HG02588 (cell line): Measurements from ENCODE around the gene PXDC1.
"Not testable (repeated sequence)": the region's sequence is repeated elsewhere in the genome, so short reads cannot be mapped to it uniquely, and the experiment has no call there.

Source experiments
- ATAC-seq: cut with Tn5 transposase; IDR thresholded peaks from one replicate; pipeline ENCODE4 v1.9.1; 2021; ENCODE audit warnings: mild to moderate bottlenecking, moderate library complexity; ENCODE audit not compliant: unreplicated experiment

Gene PXDC1

GRCh38 chr6:3734023-3734422 is 17.5 kb downstream of the PXDC1 start:
- ATAC-seq: no peak

GRCh38 chr6:3733321-3733925 is 18.1 kb downstream of the PXDC1 start:
- ATAC-seq: no peak

DNA sequence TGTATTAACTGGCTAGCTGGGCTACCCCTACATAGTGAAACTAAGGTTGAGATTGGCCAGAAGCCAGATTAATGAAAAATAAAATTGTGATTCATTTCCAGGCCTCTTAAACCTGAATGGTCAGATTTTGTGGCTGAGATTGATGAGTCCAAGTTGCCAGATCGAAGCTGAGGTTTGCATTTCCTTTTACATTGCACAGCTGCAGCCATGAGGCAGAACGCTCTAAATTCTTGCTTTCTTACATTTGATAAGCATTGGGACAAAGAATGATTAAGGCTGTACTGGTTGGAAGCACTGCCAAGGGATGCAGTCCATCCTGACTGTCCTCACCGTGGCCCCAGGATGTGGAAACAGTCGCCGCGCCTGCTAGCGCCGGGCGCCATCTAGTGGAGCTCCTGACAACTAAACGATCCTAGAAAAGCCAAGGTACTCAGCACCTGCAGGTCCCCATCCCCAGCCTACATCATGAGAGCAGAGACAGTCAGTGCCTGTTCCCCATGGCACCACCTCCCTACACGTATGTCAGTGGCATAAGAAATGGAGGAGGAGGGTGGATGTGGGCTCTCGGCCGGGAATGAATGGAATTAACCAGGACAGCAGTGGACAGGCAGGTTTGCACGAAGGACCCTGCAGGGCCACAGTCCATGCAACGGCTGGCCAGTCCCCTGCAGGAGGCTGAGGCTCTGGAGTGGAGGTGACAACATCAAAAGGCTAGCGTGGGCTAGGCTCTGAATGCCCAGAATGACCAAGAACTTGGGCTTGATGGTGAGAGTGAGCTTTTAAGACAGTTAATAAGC is 19.0 kb downstream of the PXDC1 start:
- ATAC-seq: no peak

- no peak for ATAC-seq
Observed at GRCh38 chr6:3731700-3732099, 19.8 kb downstream of the PXDC1 start.

- ATAC-seq: no peak
Observed at GRCh38 chr6:3729603-3730344, 21.7 kb downstream of the PXDC1 start.

DNA sequence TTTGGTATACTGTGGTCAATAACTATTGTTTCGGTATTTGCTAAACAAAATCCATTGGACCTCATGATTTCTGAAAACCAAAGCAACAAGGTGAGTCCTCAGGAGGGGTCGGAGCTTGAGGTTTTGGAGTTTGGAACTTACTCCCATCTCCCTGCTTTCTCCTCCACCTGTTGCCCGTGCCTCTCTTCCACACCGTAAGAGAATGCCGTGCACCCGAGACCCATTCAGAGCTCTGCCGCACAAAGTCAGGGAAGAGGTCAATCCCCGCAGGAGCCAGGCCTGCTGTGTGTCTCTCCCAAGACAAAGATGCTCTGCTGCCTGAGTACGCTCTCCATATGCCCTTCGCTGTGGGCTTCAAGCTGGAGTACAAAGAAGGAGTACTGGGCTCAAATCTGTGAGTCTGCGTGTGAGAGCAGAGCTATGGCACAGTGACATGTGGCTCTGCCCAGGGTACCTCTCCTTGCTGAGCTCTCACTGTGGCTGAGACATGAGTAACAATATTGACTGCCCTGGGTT is 23.9 kb downstream of the PXDC1 start:
- no peak for ATAC-seq

DNA sequence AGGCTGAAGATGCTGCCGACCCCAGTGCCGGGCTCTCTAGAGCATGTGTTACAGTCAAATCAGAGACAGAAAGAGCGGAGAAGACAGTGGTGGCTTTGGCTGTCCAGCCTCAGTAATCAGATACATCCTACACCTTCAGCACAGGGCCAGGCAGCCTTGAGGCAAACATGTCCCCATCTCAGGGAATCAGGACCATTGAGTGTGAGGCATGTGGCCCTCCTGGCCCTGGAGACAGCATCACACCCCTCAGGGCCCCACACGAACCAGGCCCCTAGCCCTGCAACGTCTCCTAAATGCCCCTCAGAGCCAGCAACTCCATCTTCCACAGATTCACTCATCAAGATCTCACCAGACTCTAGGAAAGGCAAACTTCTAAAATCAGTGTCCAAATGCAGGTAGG is 24.5 kb downstream of the PXDC1 start:
- no peak for ATAC-seq

DNA sequence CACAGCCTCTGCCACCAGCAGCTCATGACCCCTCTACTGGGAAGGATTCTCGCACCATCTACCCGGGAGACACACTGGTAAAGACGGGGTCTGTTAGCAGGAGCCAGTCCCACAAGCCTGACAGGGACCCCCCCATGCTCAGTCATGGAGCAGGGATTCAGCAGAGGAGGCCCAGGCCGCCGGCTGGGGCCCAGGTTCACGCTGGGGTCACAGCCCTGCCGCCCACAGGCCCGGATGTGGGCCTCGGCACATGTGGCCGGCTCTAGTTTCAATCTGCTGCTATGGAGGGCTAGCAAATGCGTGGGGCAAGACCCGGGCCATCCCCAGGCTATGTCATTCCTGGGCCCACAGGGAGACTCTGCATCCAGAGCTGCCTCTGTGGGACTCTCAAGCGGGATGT is 25.1 kb downstream of the PXDC1 start:
- no peak for ATAC-seq

DNA sequence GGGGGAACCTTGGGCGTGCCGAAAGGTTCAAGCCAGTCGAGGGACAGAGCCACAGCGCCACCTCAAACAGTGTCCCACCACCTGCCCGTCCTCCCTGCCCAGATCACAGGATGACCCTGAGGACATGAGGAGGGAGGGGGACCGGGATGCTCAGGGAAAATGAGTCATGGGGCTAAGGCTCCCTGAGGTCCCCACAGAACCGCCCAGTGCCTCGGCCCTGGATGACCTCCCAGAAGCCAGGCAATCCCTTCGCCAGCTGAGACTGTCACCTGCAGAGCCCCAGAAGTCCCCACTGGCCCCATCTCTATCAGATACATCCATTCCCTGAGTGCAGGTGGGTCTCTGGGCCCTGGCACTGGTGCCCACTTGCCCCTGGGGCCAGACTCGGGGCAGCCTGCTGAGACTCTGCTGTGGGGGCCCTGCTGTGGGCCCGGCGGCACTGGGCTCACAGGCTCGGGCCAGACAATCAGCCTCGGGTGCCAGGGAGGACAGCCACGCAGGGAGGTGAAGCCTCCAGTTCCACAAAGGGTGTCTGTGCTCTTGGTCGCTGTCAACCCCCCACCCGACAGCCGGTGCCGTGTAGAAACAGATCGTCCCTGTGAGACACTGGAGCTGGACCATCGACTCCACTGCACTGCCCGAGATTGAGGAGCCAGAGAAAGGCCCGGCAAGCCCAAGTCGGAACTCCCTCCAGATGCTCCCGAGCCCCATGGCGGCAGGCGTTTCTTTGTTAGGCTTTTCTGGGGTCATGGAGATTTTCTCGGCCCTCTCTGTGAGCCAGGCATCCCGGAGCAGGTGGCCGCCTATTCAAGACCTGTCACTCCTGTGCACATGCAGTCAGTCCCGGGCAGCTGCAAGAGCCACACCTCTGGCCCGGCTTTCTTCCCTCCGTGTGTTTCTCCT is 26.1 kb downstream of the PXDC1 start:
- no peak for ATAC-seq

GRCh38 chr6:3724451-3725144 is 26.9 kb downstream of the PXDC1 start:
- no peak for ATAC-seq

- no peak for ATAC-seq
Observed at GRCh38 chr6:3723966-3724365, 27.5 kb downstream of the PXDC1 start.

DNA sequence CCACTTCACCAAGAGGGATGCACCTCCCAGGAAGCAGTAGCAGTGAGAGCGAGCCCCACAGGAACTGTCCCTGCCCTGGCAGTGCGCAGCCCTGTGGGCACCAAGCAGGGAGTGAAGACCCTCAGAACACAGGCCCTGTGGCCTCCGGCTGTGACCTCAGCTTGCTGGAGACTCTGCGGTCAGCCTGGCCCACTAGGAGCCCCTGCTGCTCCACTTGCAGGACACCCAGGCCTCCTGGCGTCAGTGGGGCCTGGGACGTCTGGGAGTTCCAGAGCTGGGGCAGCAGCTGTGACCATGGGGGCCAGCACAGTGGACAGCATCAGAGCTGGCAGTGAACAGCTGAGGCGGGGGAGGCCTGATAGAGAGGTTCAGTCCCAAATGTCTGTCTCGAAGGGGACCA is 28.3 kb downstream of the PXDC1 start:
- no peak for ATAC-seq

GRCh38 chr6:3722785-3723184 is 28.7 kb downstream of the PXDC1 start:
- ATAC-seq: no peak

DNA sequence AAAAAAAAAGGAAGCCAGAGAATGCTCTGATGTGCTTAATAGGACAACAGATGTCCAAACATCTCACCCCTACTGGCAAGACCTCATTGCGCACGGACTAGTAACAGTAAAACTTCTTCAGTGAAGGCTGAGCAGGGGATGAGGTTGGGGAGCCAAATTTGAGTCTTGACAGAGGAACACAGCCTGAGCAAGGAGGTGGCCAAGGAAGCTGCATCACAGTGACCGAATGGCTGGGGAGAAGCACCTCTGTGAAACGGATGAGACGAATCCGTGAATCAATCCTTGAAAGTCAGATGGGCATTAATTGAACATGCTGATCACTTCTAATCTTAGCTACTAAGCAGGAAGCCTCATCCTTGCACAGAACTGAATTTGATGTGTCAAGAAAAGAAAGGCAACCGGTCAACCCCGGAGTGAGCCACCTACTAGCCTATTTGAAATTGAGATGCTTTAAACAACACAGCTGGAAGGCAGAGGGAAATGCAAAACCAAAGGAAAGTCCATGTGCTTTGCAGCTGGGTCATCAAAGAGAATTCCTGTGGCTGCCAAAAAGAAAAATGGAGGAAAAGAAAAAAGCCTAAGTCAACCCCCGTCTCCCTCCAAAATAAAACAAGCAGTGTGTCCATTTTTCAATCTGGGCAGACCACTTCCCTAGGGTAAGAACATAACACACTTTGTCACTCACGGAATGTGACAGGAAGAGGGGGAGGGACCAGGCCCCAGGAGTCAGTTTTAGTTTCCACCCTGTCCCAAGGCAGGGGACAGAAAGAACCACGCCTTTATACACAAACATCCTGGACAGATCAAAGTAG is 29.5 kb downstream of the PXDC1 start:
- no peak for ATAC-seq

DNA sequence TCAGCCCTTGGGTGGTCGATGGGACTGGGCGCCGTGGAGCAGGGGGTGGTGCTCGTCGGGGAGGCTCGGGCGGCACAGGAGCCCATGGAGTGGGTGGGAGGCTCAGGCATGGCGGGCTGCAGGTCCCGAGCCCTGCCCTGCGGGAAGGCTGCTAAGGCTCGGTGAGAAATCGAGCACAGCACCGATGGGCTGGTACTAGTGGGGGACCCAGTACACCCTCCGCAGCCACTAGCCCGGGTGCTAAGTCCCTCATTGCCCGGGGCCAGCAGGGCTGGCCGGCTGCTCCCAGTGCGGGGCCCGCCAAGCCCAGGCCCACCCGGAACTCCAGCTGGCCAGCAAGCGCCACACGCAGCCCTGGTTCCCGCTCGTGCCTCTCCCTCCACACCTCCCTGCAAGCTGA is 30.7 kb downstream of the PXDC1 start:
- ATAC-seq: not testable (repeated sequence)

DNA sequence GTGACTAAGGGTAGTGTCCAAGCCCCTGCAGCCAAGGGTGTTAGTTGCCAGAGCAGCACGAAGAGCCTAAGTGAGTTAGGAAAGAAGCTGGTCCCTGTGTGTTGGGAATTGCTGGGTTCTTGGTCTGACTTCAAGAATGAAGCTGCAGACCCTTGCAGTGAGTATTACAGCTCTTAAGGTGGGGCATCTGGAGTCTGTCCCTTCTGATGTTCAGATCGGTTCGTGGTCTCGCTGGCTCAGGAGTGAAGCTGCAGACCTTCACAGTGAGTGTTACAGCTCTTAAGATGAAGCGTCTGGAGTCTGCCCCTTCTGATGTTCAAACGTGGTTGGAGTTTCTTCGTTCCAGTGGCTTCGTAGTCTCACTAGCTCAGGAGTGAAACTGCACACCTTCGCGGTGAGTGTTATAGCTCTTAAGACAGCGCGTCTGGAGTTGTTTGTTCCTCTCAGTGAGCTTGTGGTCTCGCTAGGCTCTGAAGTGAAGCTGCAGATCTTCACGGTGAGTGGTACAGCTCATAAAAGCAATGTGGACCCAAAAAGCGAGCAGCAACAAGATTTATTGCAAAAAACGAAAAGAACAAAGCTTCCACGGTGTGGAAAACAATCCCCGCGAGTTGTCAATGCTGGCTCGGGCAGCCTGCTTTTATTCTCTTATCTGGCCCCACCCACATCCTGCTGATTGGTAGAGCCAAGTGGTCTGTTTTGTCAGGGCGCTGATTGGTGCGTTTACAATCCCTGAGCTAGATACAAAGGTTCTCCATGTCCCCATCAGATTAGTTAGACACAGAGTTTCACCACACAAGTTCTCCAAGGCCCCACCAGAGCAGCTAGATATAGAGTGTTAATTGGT is 31.8 kb downstream of the PXDC1 start:
- no peak for ATAC-seq

DNA sequence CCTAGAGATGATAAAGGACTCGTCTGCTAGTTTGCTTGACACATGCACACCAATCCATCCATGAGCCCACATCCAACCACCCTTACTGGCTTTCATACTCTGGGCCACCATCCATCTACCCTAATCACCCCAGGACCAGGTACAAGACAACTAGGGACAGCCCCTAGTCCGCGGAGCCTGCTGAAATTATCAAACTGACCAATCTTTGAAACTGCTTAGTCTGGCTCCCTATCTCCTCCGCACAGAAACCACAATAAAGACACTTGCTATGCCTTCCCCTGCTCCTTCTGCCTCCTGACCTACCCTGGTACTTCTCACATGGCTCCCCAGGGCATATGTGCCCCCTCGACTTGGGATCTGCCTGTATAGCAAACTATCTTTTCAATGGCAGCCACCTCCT is 33.1 kb downstream of the PXDC1 start:
- no peak for ATAC-seq

DNA sequence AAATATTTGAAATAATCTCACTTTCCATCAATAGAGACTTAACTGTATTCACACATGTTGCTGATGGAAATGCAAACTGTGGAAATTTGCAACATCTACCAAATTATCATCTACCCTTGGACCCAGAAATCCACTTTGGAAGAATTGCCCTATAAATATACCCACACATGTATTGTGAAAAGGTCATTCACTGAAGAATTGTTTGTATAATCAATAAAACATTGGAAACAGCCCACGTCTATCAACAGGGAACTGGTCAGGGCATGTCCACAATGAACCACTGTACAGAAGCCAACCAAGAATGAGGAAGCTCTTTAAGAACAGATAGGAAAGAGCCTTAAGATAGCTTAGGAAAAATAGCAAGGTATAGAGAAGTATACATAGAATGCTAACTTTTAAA is 36.2 kb downstream of the PXDC1 start:
- no peak for ATAC-seq
